HG02981 (cell line): ENCODE measurements around the gene CLDN1.

Source experiments
- ATAC-seq: cut with Tn5 transposase; IDR thresholded peaks from one replicate; pipeline ENCODE4 v1.9.1; 2021; ENCODE audit warnings: mild to moderate bottlenecking, moderate library complexity; ENCODE audit not compliant: unreplicated experiment

CLDN1 gene

DNA sequence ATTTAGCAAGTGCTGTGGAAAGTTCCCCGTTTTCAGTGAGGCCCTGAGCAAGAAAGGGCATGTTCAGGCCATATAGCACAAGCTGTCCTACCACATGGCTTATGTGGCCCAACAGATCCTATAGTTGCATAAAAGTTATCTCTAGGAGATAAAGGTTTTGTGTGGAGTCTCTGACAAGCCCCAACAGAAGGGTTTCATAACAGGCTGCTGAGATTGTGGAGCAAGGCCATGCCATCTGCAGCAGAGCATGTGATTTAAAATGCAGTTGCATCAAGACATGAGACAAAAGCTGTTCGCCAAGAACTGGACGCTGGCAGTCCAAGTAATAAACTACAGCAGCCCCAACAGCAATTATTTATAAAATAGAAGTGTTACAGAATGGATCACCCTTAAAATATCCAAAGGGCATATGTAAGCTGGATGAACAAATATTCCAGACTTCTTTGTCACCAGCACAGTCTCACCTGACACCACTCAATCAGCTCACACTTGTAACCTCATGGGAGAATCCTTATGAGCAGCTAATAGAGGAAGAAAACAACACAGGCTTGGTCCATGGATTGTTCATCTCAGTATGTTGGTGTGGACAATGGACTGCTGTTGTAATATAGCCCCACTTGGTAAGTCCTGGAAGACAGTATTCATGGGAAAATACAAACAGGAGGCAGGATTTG is 14.4 kb upstream of the CLDN1 start:
- ATAC-seq: no peak

DNA sequence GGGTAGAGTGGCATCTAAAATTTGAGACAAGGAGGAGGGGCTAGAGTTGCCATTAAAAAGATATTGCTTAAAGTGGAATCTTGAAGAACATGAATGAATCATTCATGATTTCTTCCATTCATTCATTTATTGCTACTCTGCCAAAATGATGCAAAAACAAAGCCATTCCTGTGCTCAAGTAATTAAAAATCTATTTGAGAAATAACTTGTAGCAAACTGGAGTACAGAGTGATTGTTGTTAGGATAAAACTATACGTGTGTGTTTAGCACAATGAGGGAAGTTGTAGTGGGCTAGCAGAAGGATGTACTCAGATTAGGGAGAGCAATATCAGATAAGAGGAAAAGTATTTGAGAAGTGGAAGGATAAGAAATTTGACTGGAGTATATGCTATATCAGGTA is 11.7 kb upstream of the CLDN1 start:
- ATAC-seq: no peak

DNA sequence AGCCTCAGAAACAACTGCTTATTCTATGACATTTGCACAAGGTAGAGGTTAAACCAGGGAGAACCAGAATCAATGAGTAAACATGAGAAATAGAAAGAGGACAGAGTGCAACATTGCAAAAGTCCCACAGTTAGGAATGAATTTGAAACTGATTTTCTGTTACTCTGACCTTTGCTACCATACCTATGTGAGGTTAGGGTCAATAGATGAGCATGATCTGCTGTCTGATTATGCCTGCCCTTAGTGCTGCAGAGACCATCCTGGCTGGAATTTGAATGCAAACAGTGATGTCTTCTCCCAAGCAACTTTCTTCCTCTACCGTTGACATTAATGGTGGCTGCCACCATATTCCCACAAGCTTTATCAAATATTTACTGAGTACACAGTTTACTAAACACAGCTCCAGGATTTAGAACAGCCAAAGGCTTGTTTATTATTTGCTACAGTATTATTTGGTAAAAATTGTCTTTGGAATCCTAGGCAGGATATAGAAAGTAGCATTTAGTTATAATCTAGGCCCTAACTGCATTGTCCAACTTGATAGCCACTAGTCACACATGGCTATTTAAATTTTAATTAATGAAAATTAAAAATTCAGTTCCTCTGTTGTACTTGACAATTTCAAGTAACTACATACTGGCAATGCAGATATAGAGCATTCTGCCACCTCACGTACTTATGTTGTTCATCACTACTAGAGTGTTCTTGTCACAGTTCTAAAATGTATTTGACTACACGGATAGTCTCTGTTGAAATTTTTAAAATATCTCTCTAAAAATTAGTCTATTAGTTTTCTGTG is 8.9 kb upstream of the CLDN1 start:
- ATAC-seq: no peak

DNA sequence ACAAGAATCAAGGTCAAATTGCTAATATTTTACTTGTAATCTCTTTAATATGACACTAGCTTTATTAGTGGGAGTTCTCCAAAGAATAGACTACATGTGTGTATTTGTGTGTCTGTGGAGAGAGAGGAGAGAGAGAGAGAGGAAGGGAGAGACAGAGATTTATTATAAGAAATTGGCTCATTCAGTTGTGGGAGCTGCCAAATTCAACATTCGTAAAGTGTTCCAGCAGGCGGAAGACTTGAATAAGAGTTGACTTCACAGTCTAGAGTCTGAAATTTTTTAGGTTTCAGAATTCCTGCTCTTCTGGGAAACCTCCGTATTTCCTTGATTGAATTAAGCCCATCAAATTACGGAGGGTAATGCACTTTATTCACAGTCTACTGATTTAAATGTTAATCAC is 4.7 kb upstream of the CLDN1 start:
- ATAC-seq: no peak

DNA sequence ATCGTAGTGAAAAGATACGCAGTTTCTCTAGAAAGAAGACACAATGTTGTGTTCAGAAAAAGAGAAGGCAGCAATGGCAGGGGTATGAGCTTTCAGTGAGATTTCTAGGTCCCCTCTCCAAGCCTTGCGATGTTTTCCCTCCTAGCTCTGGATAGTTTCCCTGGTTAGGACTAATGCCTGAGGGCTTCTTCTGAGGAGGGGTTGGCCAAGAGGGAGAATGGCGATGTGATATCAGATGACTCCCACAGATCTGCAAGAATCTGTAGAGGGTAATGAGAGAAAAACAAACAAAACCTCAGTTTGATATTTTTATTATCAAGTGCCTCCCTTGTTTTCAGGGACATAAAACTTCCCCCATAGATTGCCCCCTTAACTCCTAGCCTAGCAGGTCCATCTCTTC is 4.1 kb upstream of the CLDN1 start:
- no peak for ATAC-seq

DNA sequence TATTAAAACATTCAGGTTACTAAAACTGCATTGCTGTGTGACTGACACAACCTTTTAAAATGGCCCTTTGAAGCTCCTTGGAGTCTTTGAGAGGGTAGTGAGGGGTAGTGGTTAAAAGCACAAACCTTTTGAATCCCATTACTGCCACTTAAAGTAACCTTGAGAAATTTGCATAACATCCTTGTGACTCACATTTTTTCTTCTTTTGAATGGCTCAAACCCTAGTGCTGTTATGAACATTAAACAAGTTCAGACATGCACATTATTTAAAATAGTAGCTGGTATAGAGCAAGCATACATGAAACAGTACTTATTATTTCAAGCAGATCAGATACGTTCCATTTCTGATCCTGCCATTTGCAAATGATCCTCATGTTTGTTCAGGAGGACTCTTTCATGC is 3.7 kb upstream of the CLDN1 start:
- no peak for ATAC-seq

DNA sequence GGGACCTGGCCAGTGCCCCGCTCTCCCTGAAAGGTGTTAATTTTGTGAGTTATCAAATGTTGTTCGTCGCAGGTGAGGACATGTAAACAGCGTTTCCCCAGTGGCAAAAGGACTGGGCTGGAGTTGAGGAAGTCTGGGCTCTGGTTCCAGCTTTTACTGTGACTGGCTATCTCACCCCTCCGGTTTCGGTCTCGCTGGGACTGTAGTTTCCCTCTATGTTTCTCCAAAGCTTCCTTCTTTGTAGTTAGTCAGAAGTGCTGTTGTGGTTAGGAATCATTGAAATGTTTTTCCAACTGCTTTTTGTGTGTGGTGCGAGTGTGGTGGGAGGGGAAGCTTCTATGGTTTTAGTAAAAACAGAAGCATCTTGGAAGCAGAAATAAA is 990 bp upstream of the CLDN1 start:
- no peak for ATAC-seq

DNA sequence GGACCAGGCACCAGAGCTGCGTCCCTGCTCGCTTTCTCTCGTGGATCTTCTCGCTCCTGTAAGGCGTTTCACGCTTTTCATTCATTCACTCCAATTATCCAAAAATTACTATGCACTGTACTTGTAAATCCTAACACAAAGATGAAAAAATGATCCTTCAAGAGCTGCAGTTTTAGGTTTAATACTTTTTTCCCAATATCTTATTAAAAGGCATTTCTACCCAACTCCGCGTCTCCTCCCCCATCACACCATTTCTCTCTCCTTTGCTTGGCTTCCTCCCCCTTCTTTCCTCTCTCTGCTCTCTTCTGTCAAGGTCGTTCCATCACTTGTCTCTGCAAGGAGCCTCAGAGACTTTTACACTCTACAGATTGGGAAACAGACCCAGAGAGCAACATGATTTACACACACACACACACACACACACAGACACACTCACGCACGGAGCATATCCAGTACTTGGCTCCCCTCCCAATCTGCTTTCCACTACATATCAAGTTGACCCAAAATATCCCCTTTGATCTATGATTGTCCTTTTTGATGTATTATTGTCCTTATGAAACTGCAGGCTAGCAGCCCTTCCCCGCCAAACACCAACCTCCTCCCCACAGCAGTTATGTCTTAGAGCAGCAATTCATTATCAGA is 479 bp upstream of the CLDN1 start:
- no peak for ATAC-seq

DNA sequence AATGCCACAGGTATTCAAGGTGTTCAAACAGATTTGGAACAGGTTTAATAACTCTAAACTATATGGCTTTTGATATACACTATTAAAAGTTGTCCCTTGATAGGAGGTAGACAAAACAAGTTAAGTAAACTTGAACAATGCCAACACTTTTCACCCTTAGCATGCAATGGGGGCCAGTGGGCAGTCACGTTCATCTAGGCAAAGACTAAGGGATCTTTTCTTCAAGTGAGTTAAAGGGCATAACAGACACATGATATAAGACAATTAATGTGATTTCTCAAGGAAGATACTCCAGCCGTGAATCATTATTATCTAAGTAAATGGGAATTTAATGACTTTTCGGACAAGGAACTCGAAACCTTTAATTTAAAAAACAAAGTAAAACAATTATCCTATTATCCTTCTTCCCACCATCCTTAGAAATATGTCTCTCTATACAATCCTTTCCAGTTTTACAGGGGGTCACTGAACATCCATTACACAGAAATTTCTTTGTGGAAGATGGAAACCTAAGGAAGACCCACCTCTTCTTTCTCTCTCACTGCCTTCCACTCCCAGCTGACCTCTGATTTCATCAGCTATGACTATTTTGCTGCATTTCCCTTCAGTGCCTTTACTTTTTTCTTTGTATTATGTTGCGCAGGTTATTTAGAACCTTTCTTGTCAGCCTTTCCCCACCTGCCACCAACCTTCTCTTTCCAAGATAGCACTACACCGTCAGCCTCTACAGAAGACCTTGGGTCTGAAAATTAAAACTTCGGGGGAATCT is 1.5 kb downstream of the CLDN1 start:
- no peak for ATAC-seq

DNA sequence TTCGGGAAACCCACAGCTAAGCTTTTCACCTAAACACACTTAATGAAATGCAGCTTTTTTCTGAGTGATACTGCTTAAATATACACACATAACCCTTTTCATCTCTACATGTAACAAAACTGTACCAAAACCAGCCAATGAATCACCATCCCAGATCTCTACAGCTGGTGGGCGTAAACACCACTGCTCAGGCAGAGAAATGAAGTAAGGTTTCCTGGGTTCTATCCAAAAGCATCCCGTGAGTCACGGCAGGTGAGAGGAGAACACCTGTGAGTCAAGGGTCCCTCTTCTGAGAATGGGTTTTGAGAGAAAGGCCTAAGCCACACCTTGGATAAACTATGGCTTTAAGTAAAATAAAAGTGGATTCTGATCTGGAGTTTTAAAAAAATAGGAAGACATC is 2.6 kb downstream of the CLDN1 start:
- no peak for ATAC-seq

DNA sequence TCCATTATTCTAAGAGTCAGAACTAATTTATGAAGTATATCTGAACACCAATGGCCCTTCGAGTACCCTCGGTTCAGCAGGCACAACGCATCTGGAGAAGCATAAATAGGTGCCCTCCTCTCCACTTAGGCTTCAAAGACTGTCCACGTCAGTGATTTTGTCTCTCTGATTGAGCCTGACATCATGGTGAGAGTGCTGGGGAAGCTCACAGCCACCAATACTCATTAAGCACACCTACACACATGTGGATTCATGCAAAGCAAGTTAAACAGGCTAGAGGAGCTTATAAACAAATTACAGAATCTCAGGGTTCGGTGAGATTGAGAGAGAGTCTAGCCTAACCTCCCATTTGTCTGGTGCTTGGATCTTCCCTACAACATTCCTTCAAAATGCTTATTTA is 3.6 kb downstream of the CLDN1 start:
- ATAC-seq: no peak

DNA sequence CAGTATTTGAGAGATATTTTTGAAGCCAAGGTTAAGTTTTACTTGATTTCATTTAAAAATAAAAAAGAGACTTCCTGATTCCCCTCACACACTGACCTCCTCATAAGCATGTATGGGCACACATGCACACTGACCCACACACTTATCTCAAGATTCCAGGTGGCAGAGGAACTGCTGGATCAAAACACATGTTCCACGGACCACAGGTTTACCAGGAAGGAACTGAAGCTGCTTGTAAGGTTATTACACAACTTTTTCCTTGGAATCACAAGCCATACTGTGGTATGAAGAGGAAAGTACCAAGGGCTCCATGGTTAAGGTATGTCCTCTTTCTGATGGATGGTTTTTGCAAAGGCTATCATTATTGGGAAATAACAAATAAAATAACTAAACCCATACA is 7.5 kb downstream of the CLDN1 start:
- no peak for ATAC-seq

DNA sequence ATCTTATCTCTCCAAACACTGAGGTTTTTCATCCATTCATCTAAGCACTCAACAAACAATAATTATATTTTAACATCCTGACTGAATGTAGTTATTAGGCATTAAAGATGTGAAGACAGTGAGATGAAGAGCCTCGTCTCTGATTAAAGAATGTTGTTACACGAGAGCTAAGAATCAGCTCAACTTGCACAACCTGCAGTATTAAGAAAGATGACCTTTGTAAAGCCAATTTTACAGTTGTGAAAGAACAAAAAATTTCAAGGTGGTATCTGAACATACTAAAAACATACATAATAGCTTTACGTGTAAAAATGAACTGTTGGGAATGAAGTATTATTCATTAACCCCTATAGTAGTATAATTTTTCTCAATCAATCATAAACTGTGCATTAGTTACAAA is 12.8 kb downstream of the CLDN1 start:
- no peak for ATAC-seq

DNA sequence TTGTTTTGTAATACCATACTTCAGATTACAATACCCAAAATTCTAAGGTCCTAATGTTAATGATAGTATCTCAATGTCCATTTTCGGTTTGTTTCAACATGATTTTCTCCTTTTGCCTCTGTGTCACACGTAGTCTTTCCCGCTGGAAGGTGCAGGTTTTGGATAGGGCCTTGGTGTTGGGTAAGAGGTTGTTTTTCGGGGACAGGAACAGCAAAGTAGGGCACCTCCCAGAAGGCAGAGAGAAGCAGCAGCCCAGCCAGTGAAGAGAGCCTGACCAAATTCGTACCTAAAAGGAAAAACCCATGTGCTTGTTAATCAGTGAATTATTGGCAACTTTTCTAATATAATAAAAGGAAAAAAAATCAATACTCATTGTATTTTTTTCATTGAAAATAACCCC is 14.1 kb downstream of the CLDN1 start:
- no peak for ATAC-seq

DNA sequence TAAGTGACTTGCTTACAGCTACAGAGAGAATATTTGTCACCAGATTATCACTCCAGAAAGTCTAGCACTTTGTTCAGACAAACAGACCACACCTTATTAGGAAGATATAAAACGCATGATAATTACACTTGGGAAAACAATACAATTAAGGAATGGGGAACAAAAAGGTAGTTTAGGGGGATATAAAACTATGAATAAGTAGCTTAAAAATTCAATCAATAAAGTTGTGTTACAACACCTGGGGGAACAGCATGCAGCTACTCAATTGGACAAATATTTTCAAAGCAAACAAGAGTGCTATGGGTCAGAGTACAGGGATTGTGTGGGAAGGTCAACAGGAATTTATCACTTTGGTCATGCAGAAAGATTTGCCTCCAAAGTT is 15.1 kb downstream of the CLDN1 start:
- ATAC-seq: no peak

DNA sequence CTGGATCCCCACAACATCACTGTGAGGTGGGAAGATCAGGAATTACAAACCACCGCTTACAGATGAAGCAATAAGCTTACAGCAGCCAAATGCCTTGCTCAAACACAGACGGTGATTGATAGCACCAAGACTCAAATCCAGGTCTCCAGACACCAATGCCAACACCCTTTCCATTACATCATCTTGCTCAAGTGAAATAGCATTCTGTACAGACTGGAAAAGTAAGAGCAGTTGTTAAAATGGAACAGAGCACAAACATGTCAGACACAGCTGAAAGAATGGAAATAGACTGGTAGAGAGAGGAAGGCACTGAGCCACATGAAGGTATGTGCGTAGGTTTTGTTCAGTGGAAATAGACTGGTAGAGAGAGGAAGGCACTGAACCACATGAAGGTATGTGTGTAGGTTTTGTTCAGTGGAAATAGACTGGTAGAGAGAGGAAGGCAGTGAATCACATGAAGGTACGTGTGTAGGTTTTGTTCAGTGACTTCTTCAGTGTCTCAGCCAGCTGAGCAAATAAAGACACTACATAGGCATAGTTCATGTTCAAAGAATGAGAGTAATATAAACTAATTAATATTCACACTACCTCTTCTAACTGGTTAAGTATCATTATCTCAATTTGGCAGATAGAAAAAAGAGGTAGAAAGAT is 15.6 kb downstream of the CLDN1 start:
- no peak for ATAC-seq

DNA sequence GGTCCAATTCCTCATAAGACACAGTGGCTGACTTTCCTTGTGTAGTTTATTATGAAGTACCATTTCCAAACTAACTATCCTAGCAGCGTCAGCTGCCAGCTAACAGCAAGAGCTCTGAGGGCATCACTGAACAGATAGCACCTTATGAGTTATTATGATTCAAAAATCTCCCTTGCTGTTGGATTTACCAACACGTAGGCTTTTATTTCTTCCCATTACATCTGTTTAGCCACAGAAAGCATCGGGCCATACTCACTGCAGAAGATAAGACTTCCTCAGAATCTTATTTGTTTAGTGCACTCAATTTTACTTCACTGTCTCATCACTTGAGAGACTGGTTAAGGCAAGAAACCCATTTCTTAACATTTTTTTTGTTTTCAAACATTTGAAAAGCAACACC is 16.2 kb downstream of the CLDN1 start:
- no peak for ATAC-seq

DNA sequence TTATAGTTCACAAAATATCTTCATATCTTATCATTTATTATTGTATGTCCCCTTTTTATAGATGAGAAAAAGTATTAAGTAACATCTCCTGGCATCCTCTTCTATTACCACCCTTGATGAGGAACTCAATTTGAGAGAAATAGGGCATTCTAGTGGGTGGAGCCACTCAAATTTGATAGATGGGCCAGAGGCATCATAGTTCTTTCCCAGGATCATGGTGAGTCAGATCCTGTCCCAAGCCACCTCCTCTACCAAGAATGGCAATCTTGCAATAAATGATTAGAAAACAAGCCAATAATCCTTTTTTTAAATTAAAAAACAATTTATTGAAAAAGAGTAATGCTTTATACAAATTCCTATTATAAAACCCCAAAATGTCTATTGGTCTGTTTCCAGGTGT is 16.8 kb downstream of the CLDN1 start:
- ATAC-seq: no peak

DNA sequence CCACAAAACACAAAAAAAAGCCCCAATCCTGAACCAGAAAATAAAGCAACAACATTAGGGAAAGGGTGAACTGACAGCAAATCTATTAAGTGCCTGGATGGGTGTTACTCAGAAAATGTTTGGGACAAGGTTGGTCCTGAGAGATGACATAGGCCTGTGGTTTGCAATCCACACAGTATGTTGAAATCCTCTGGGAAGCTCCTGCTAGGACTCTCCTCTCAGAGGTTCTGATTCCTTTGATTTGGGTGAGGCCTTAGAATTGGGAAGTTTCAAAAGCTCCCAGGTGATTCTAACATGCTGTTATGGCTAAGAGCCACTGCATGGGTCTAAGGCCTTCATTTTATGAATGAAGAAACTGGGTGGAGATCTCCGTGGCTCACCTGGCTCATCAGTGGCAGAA is 18.4 kb downstream of the CLDN1 start:
- ATAC-seq: no peak

DNA sequence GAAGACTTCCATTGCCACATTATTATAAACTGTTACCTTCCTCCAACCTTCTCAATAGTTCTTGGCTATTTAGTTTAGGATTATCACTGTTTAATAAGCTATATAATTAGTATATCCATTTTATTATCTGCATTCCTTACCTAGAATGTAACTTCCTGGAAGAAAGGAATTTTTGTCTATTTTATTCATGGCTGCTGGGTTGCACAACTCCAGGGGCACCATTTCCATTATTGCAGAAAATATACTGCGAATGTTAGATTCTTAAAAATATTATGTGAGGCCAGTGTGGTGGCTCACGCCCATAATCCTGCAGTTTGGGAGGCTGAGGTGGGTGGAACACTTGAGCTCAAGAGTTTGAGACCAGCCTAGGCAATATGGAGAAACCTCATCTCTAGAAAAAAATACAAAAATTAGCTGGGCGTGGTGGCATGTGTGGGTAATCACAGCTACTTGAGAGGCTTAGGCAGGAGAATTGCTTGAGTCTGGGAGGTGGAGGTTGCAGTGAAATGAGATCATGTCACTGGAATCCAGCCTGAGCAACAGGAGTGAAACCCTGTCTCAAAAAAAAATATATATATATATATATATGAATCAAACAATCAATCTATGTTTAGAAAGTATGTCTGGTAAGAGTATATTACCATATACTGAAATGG is 19.9 kb downstream of the CLDN1 start:
- ATAC-seq: no peak

DNA sequence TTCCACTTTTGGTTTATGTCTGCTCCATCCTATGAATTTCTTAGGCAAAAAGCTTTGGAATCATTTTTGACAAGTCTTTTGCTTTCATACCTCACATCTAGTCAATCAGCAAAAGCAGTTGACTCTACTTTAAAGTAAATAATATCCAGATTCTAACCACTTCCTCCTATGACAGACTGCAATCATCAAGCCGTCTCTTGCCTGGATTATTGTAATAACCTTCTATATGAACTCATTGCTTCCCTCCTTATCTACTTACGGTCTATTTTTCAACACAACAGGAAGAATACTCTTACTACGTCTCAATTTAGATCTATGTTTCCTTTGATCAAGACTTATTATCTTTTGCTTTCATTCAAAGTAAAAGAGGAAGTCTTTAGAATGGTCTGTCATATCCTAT is 20.7 kb downstream of the CLDN1 start:
- ATAC-seq: no peak
